Ovary (tissue), 9 donors: Measurements from ENCODE around the gene MED27. TPM values are rescaled to one million over a fixed set of nuclear protein-coding genes. Genes with fewer than 3 reads are reported as not detected.

ENCODE experiments used
- DNase-seq, 5 donors: peaks; one replicate each; pipeline ENCODE4 v3.0.0-alpha.2; 2019 to 2020
- H3K27ac ChIP-seq, 2 donors: fragments of 200-600 bp; one replicate each; pipeline versions ENCODE4 v1.5.1 to v1.8.0; 2019 to 2022
- H3K27me3 ChIP-seq: fragments of 200-600 bp; one replicate; pipeline ENCODE4 v1.8.0; 2022
- H3K36me3 ChIP-seq: fragments of 200-600 bp; sonication (generic); one replicate; pipeline ENCODE4 v1.5.1; 2019
- H3K4me1 ChIP-seq: one replicate; pipeline ENCODE4 v1.8.1; 2013; ENCODE audit warnings: mild to moderate bottlenecking, moderate library complexity; ENCODE audit not compliant: insufficient read depth
- H3K4me3 ChIP-seq: fragments of 200-600 bp; sonication (generic); one replicate; pipeline ENCODE4 v1.5.1; 2017
- H3K9me3 ChIP-seq, 2 donors: fragments of 200-600 bp in 1 of 2; sonication (generic) in 1 of 2; one replicate each; pipeline versions ENCODE4 v1.5.1 to v1.8.1; 2013 to 2019; ENCODE audit warnings: mild to moderate bottlenecking in 1 of 2, moderate library complexity in 1 of 2
- EP300 ChIP-seq: sonication (generic); formaldehyde crosslinking; IDR thresholded peaks from one replicate; pipeline ENCODE4 v1.6.1; 2017; ENCODE audit warnings: antibody characterized with exemption
- POLR2A ChIP-seq: fragments of 450-650 bp; IDR thresholded peaks from one replicate; pipeline ENCODE4 v1.6.1; 2017; ENCODE audit warnings: antibody characterized with exemption, mild to moderate bottlenecking, moderate library complexity
- WGBS, 3 donors: extraction: QIAGEN DNeasy Blood & Tissue Kit in 1 of 3; methylation state at CpG; one replicate each; pipeline versions ENCODE4 v1.1.5 to v1.1.7; 2013 to 2017; 5-methylcytosine and 5-hydroxymethylcytosine counted together
- intact Hi-C, 4 donors: fragments of 100-400 bp; cut with DNase I; formaldehyde crosslinking; loops; one replicate each; pipeline versions ENCODE4 v1.11.0 to v1.15.1; 2022 to 2023
- polyA plus RNA-seq, 2 donors: library from polyadenylated mRNA; stranded (reverse); fragments of 200-250 nt in 1 of 2; fragments of 350-450 nt in 1 of 2; fragmentation: Illumina TruSeq in 1 of 2; extraction: RNeasy Lipid Tissue Mini Kit (QIAGEN cat#74804) in 1 of 2; gene quantifications; one replicate each; pipeline ENCODE4 v1.2.3, GENCODE V29; 2013 to 2014
- total RNA-seq, 7 donors: library from RNA; depleted of rRNA in 2 of 7; stranded (reverse); fragments of >200 nt in 2 of 7; fragmentation: NEBNext Ultra II Directional in 3 of 7; extraction: Animal tissue kit (Norgen Biotek cat#: 25700) in 3 of 7; gene quantifications; one replicate each; pipeline versions ENCODE4 v1.1.0 to v1.2.4, GENCODE V29; 2016 to 2023
- TF ChIP-seq, protein P1 (sequence below), 3 donors: fragments of 450-650 bp in 2 of 3; fragments of 200-600 bp in 1 of 3; IDR thresholded peaks; one replicate each; pipeline versions ENCODE4 v1.5.1 to v1.8.0; 2016 to 2022; ENCODE audit warnings: antibody characterized with exemption in 3 of 3, mild to moderate bottlenecking in 1 of 3
- donor health status: DM: no; HTN: no; CAD: no; lungs with moderate emphysema.
- donor health status: DM: no; HTN: no; CAD: no.
- donor health status: Bipolar disorder and iron deficiency.
- donor health status: DM: yes; HTN: yes; CAD: no.
- donor health status: DM: no; HTN: no; CAD: no.
- donor health status: DM: yes; HTN: yes; CAD: no.

The MED27 gene
- total and polyA plus RNA-seq, 9 donors: 7.6 to 24.9 (median 17.4) TPM

DNA sequence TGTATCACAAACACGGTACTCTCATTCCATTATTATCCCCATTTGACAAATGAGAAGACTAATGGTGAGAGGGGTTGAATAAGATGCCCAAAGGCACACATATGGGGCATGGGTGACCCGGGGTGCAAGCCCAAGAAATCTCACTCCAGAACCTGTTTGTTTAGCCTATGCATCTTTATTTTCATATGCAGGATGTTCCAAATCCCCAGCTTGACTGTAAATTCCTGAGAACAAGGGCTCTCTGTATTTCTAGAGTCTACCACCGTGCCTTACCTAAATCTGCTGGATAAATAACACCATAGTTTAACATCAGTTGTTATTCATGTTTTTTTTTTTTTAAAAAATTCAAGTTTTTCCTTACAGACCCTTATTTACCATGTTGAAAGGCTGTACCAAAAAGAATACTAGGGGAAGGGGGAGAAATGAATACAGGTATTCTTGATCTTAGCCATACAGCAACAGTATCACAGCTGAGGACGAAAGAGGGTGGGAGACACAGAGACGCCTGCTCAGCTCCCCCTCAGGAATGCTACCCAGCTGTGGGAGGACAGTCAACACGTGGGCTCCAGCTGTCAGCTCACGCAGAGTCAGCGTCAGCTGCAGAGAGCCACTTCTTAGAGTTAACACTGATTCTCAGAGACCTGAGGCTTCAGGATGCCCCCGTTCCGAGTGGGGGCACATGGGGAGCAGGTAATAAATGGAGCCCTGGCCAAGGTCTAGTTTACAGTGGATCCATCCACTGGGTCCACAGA, 86.6 kb downstream of the MED27 start:
- intact Hi-C loops: no loop called here
- H3K36me3 ChIP-seq: no peaks in the 10 kb centered on the region
- no peak overlapping the region for H3K27ac ChIP-seq
- no peak for DNase-seq
- H3K4me1 ChIP-seq: peaks cover 4% of the 10 kb centered on the region
- no peaks in the 10 kb centered on the region for H3K9me3 ChIP-seq
- WGBS, 3 donors: 28 to 49% (median 40%) methylated on average over 10 of the region's 10 CpGs
- TF ChIP-seq POLR2A (no peak), EP300 (no peak)
- TF ChIP-seq, protein P1, sequence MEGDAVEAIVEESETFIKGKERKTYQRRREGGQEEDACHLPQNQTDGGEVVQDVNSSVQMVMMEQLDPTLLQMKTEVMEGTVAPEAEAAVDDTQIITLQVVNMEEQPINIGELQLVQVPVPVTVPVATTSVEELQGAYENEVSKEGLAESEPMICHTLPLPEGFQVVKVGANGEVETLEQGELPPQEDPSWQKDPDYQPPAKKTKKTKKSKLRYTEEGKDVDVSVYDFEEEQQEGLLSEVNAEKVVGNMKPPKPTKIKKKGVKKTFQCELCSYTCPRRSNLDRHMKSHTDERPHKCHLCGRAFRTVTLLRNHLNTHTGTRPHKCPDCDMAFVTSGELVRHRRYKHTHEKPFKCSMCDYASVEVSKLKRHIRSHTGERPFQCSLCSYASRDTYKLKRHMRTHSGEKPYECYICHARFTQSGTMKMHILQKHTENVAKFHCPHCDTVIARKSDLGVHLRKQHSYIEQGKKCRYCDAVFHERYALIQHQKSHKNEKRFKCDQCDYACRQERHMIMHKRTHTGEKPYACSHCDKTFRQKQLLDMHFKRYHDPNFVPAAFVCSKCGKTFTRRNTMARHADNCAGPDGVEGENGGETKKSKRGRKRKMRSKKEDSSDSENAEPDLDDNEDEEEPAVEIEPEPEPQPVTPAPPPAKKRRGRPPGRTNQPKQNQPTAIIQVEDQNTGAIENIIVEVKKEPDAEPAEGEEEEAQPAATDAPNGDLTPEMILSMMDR (IDR thresholded peaks at IDR 0.05): no peak
- H3K27me3 ChIP-seq: no peaks in the 10 kb centered on the region
- no peak overlapping the region for H3K4me3 ChIP-seq

DNA sequence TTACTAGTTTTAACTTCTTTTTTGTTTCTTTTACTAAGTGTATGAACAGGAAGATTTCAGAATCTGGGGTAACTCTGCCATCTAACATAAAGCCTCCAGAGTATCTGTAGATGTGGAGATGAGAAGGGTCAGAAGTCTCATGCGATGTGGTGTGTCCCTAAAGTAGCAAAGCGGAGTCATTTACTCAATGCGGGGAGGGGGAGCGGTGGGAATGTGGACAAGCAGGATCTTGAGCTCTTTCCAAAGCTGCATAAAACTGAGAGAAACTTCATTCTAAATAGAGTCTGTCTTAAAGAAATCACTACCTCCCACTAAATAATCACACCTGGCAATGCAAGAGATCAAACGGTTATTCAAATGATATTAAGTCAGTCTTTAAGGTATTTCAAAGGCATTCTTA, 92.4 kb downstream of the MED27 start:
- no peak for DNase-seq
- Histone ChIP-seq H3K9me3 (no peaks in the 10 kb centered on the region), H3K4me1 (no peaks in the 10 kb centered on the region), H3K27ac (no peak overlapping the region), H3K27me3 (no peaks in the 10 kb centered on the region), H3K4me3 (no peak overlapping the region), H3K36me3 (no peaks in the 10 kb centered on the region)
- 92 to 94% (median 92%) methylated on average over 5 of the region's 5 CpGs for WGBS, 3 donors
- intact Hi-C loops: no loop called here
- TF ChIP-seq POLR2A: no peak
- TF ChIP-seq, protein P1 (IDR thresholded peaks at IDR 0.05): no peak
- no peak for TF ChIP-seq EP300

DNA sequence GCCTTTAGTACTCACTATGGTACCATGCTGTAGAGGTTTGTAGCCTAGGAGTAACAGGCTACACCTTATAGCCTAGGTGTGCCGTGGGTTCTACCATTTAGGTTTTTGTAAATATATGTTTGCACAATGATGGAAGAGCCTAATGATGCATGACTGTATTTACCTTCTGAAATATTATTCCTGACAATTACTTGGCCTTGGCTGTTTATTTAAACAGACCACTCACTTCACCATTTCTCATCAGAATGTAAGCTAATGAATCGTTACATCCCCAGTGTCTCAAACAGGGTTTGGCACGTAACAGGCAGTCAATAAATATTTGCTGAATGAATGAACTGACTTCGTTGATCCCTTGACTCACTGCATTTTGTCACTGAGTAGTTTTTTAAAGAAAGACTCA, 93.1 kb downstream of the MED27 start:
- H3K4me1 ChIP-seq: no peaks in the 10 kb centered on the region
- no peak overlapping the region for H3K27ac ChIP-seq
- TF ChIP-seq POLR2A (no peak), EP300 (no peak)
- TF ChIP-seq, protein P1 (IDR thresholded peaks at IDR 0.05): no peak
- intact Hi-C loops: no loop called here
- no peaks in the 10 kb centered on the region for H3K9me3 ChIP-seq
- no peak overlapping the region for H3K4me3 ChIP-seq
- H3K36me3 ChIP-seq: no peaks in the 10 kb centered on the region
- DNase-seq: no peak
- 93 to 94% (median 93%) methylated on average over 4 of the region's 4 CpGs for WGBS, 3 donors
- H3K27me3 ChIP-seq: no peaks in the 10 kb centered on the region

DNA sequence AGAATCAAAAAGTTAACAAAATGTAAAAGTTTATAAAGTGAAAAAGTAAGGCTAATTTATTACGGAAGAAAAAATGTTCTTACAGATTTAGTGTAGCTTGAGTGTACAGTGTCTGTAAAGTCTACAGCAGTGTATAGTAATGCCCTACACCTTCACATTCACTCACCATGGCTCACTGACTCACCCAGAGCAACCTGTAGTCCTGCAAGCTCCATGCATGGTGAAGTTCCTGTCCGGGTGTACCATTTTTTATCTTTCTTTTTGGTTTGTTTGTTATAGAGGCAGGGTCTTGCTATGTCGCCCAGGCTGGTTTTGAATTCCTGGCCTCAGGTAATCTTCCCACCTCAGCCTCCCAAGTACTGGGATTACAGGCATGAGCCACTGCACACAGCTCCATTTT, 93.6 kb downstream of the MED27 start:
- Histone ChIP-seq H3K4me1 (no peaks in the 10 kb centered on the region), H3K36me3 (no peaks in the 10 kb centered on the region), H3K9me3 (no peaks in the 10 kb centered on the region), H3K27ac (no peak overlapping the region), H3K27me3 (no peaks in the 10 kb centered on the region), H3K4me3 (no peak overlapping the region)
- no peak for DNase-seq
- intact Hi-C loops: no loop called here
- WGBS, 3 donors: 96% methylated on average over 3 of the region's 3 CpGs
- TF ChIP-seq, protein P1 (IDR thresholded peaks at IDR 0.05): no peak
- TF ChIP-seq EP300 (no peak), POLR2A (no peak)
